LoVo (cell line): ENCODE results near the gene ASF1B.
A peak's percentile ranks its signal among the peaks of the same experiment; 100 is the strongest.

ENCODE experiments used
- DNase-seq: peaks from one replicate; pipeline ENCODE4 v3.0.0-alpha.2; 2016; ENCODE audit warnings: low spot score

ASF1B gene

GRCh38 chr19:14086098-14086497 is 50.3 kb downstream of the ASF1B start:
- DNase-seq, result no peak

GRCh38 chr19:14085309-14085995 is 50.9 kb downstream of the ASF1B start, which contains the start of gene C19orf67:
C19orf67 (minus strand) TSS chr19:14085783; CDS start chr19:14085627, 156 bp downstream.
- no peak for DNase-seq

- no peak for DNase-seq
Observed at GRCh38 chr19:14082675-14082960, 53.8 kb downstream of the ASF1B start.

GRCh38 chr19:14081797-14082674 is 54.4 kb downstream of the ASF1B start:
- no peak for DNase-seq

GRCh38 chr19:14080887-14081796 is 55.2 kb downstream of the ASF1B start:
- peak; percentile 99 for DNase-seq

- DNase-seq, result no peak
Observed at GRCh38 chr19:14078411-14078810, 58.0 kb downstream of the ASF1B start.

GRCh38 chr19:14073925-14074838 is 62.2 kb downstream of the ASF1B start:
- peak; percentile 38 for DNase-seq

GRCh38 chr19:14073261-14073924 is 63.0 kb downstream of the ASF1B start:
- peak; percentile 79 for DNase-seq

GRCh38 chr19:14072535-14073260 is 63.7 kb downstream of the ASF1B start, which contains the start of gene MISP3:
MISP3 (plus strand) TSS chr19:14072786; CDS start chr19:14073310, 524 bp downstream.
- peak; percentile 66 for DNase-seq

- no peak for DNase-seq
Observed at GRCh38 chr19:14070268-14071050, 65.9 kb downstream of the ASF1B start.
